B cell (primary cell): ENCODE results near the gene GLP2R. TPM values are rescaled to one million over a fixed set of nuclear protein-coding genes. Genes with fewer than 3 reads are reported as not detected.

ENCODE experiments used
- ATAC-seq: fragments of 200-7000 bp; cut with Tn5 transposase; one replicate; pipeline ENCODE4 v1.10.0; 2021; ENCODE audit warnings: low read depth, mild to moderate bottlenecking, moderate number of reproducible peaks, moderate library complexity
- CTCF ChIA-PET: fragments of 350-600 bp; sonication (Branson Sonifier 250); formaldehyde crosslinking; loops from one replicate; lab custom pipeline; 2021; ENCODE audit warnings: antibody characterized with exemption, inconsistent platforms; lab: Charles Lee
- POLR2A ChIA-PET: fragments of 350-600 bp; sonication (Branson Sonifier 250); formaldehyde crosslinking; loops from one replicate; lab custom pipeline; 2021; ENCODE audit warnings: antibody characterized with exemption; lab: Charles Lee
- DNase-seq: peaks from one replicate; pipeline ENCODE4 v3.0.0; 2013
- H2AFZ ChIP-seq: 2 replicates; pipeline ENCODE4 v1.6.1; 2012; ENCODE audit warnings: mild to moderate bottlenecking, low read depth, low read length; ENCODE audit not compliant: insufficient read depth, poor library complexity, severe bottlenecking
- H3K27ac ChIP-seq, 2 donors: 1 replicate in 1 of 2; 2 replicates in 1 of 2; pipeline ENCODE4 v1.5.1; 2012 to 2013; ENCODE audit warnings: low read length in 2 of 2, mild to moderate bottlenecking in 2 of 2, moderate library complexity in 1 of 2
- H3K27me3 ChIP-seq, 4 experiments: fragments of 200-600 bp in 1 of 4; sonication (generic) in 1 of 4; replicated peaks in 1 of 4; 1 replicate in 2 of 4; 2 replicates in 2 of 4; pipeline versions ENCODE4 v1.6.1 to v1.7.0; 2013 to 2016; ENCODE audit warnings: low read length in 3 of 4, mild to moderate bottlenecking in 2 of 4, mixed read lengths in 1 of 4, moderate library complexity in 1 of 4; ENCODE audit not compliant: insufficient read depth in 4 of 4, control insufficient read depth in 3 of 4; ENCODE audit errors: control extremely low read depth in 1 of 4
- H3K36me3 ChIP-seq, 2 experiments: replicated peaks in 1 of 2; 1 replicate in 1 of 2; 2 replicates in 1 of 2; pipeline versions ENCODE4 v1.6.1 to v1.7.1; 2013; ENCODE audit warnings: low read length in 1 of 2; ENCODE audit not compliant: insufficient read depth in 2 of 2, control insufficient read depth in 1 of 2; ENCODE audit errors: control extremely low read depth in 1 of 2, extremely low read depth in 1 of 2
- H3K4me1 ChIP-seq, 2 donors: fragments of 200-600 bp in 1 of 2; sonication (generic) in 1 of 2; 1 replicate in 1 of 2; 2 replicates in 1 of 2; pipeline versions ENCODE4 v1.5.1 to v1.6.1; 2013 to 2017; ENCODE audit warnings: low read length in 2 of 2; ENCODE audit not compliant: control insufficient read depth in 2 of 2, insufficient read depth in 2 of 2
- H3K4me2 ChIP-seq: replicated peaks from 2 replicates; pipeline ENCODE3; 2012; ENCODE audit warnings: mild to moderate bottlenecking, low read depth, low read length; ENCODE audit not compliant: poor library complexity, severe bottlenecking
- H3K4me3 ChIP-seq, 5 experiments: fragments of 200-600 bp in 1 of 5; sonication (generic) in 1 of 5; 1 replicate in 3 of 5; 2 replicates in 2 of 5; pipeline versions ENCODE4 v1.5.1 to v1.7.0; 2011 to 2016; ENCODE audit warnings: low read length in 4 of 5, mild to moderate bottlenecking in 4 of 5, low read depth in 2 of 5, control low read depth in 1 of 5, moderate library complexity in 1 of 5; ENCODE audit not compliant: insufficient read depth in 1 of 5; ENCODE audit errors: control extremely low read depth in 1 of 5, extremely low read depth in 1 of 5
- H3K79me2 ChIP-seq: fragments of 200-600 bp; sonication (generic); one replicate; pipeline ENCODE4 v1.6.0; 2016; ENCODE audit warnings: low read length; ENCODE audit not compliant: control insufficient read depth, insufficient read depth
- H3K9ac ChIP-seq: fragments of 200-600 bp; sonication (generic); 2 replicates; pipeline ENCODE4 v1.6.1; 2017; ENCODE audit warnings: mild to moderate bottlenecking, low read length, moderate library complexity
- H3K9me3 ChIP-seq, 3 donors: one replicate each; pipeline versions ENCODE4 v1.6.1 to v1.7.1; 2013; ENCODE audit warnings: low read length in 2 of 3; ENCODE audit not compliant: control insufficient read depth in 2 of 3, insufficient read depth in 1 of 3; ENCODE audit errors: control extremely low read depth in 1 of 3
- H4K20me1 ChIP-seq: 2 replicates; pipeline ENCODE4 v1.6.0; 2012; ENCODE audit warnings: mild to moderate bottlenecking, low read length; ENCODE audit not compliant: insufficient read depth, control insufficient read depth, poor library complexity, severe bottlenecking
- H3K27ac Mint-ChIP-seq: one replicate; pipeline ENCODE4 v1.8.0; 2021; ENCODE audit warnings: mixed read lengths
- H3K27me3 Mint-ChIP-seq: one replicate; pipeline ENCODE4 v1.8.0; 2021; ENCODE audit warnings: mixed read lengths
- H3K4me1 Mint-ChIP-seq: one replicate; pipeline ENCODE4 v1.8.0; 2021; ENCODE audit warnings: mixed read lengths
- H3K4me3 Mint-ChIP-seq: one replicate; pipeline ENCODE4 v1.8.0; 2021; ENCODE audit warnings: mixed read lengths
- H3K9me3 Mint-ChIP-seq: one replicate; pipeline ENCODE4 v1.8.0; 2022; ENCODE audit warnings: mixed read lengths; ENCODE audit not compliant: insufficient read depth
- EZH2 ChIP-seq: IDR thresholded peaks from 2 replicates; pipeline ENCODE4 v1.6.1; 2012; ENCODE audit warnings: borderline replicate concordance, low read depth, mild to moderate bottlenecking, moderate library complexity, low read length; ENCODE audit not compliant: insufficient read depth, poor library complexity, severe bottlenecking
- WGBS: methylation state at CpG from one replicate; pipeline ENCODE4 v1.1.5; 2013; ENCODE audit warnings: missing lambda C conversion rate; ENCODE audit not compliant: insufficient coverage; 5-methylcytosine and 5-hydroxymethylcytosine counted together
- intact Hi-C: fragments of 100-400 bp; cut with micrococcal nuclease; formaldehyde crosslinking; loops from one replicate; pipeline ENCODE4 v1.10.0; 2022
- polyA plus RNA-seq: library from polyadenylated mRNA; depleted of rRNA; stranded (reverse); fragments of >200 nt; gene quantifications from 2 replicates; pipeline ENCODE4 v1.2.3, GENCODE V29; 2012
- total RNA-seq, 2 donors: library from RNA; stranded (reverse); fragments of 120-200 nt in 1 of 2; gene quantifications; 1 replicate in 1 of 2; 2 replicates in 1 of 2; pipeline versions ENCODE4 v1.2.3 to v1.2.4, GENCODE V29; 2013 to 2022
- TF ChIP-seq, protein P1 (sequence below): fragments of 200-600 bp; IDR thresholded peaks from one replicate; pipeline ENCODE4 v1.8.0; 2022; ENCODE audit warnings: antibody characterized with exemption, mild to moderate bottlenecking

GLP2R gene
- total and polyA plus RNA-seq, 2 donors (not counting 1 experiment from before 2014, with no cell fraction given) = not detected

DNA sequence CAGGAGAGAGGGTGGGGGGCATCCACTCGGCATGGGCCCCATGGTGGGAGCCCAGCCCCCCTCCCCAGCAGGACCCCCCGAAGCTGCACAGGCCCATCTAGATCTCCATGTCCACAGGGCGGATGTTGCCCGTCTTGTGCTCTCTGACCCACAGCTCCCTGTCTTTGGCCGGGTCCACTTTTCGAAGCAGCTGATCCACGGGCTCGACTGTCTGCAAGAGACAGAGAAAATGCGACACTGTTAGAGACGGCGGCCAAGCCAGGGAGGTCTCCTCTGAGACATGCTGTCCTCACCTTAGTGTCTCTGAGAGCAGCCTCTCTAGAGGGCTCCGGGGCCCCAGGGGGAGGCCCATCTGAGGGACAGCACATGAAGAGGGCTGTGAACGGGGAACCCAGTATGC, 91.4 kb downstream of the GLP2R start:
- no peak overlapping the region for H3K4me3 ChIP-seq
- no peaks in the 10 kb centered on the region for H3K79me2 ChIP-seq
- no peaks in the 10 kb centered on the region for H3K27me3 Mint-ChIP-seq
- no peaks in the 10 kb centered on the region for H3K9me3 ChIP-seq
- H3K4me2 ChIP-seq = no peak overlapping the region
- no peaks in the 10 kb centered on the region for H4K20me1 ChIP-seq
- H3K27ac ChIP-seq = no peak overlapping the region
- no peak overlapping the region for H3K4me3 Mint-ChIP-seq
- no peaks in the 10 kb centered on the region for H3K27me3 ChIP-seq
- POLR2A ChIA-PET = no interaction called here
- no peak overlapping the region for H2AFZ ChIP-seq
- H3K4me1 Mint-ChIP-seq = no peaks in the 10 kb centered on the region
- no peak overlapping the region for H3K27ac Mint-ChIP-seq
- H3K9me3 Mint-ChIP-seq = no peaks in the 10 kb centered on the region
- peaks cover 0 to 2% of the 10 kb centered on the region in 2 experiments for H3K36me3 ChIP-seq
- WGBS = 97% methylated on average over 12 of the region's 13 CpGs
- TF ChIP-seq, protein P1, sequence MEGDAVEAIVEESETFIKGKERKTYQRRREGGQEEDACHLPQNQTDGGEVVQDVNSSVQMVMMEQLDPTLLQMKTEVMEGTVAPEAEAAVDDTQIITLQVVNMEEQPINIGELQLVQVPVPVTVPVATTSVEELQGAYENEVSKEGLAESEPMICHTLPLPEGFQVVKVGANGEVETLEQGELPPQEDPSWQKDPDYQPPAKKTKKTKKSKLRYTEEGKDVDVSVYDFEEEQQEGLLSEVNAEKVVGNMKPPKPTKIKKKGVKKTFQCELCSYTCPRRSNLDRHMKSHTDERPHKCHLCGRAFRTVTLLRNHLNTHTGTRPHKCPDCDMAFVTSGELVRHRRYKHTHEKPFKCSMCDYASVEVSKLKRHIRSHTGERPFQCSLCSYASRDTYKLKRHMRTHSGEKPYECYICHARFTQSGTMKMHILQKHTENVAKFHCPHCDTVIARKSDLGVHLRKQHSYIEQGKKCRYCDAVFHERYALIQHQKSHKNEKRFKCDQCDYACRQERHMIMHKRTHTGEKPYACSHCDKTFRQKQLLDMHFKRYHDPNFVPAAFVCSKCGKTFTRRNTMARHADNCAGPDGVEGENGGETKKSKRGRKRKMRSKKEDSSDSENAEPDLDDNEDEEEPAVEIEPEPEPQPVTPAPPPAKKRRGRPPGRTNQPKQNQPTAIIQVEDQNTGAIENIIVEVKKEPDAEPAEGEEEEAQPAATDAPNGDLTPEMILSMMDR = no peak
- no peak for TF ChIP-seq EZH2
- intact Hi-C loops = no loop called here
- CTCF ChIA-PET = interaction anchor here (1.3 to 1.6 kb wide), 2 partner anchors 10 to 700 kb away, joined by 3 to 5 read pairs; no protein-coding TSS in a partner anchor
- no peak overlapping the region for H3K9ac ChIP-seq
- DNase-seq = no peak
- no peak for ATAC-seq
- H3K4me1 ChIP-seq = no peaks in the 10 kb centered on the region

DNA sequence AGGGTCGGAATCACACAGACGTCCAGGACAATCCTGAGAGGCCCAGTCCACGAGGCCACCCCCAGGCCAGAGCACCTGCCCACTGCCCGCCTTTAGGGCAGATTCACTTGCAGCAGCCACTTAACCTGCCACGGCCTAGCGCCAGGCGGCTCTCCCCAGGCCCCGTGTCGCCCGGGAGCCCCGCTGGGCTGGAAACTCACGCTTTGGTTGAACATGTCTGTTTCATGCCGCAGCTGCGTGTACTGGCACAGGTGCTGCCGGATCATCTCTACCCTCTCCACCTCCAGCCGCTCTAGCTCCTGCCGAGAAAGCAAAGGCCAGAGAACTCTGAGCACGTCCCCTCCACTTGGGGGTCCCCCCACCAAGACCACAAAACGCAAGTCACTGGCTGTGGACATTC, 92.1 kb downstream of the GLP2R start:
- Histone ChIP-seq H2AFZ (no peak overlapping the region), H3K27me3 (no peaks in the 10 kb centered on the region), H3K27ac (no peak overlapping the region), H3K36me3 (peaks cover 0 to 2% of the 10 kb centered on the region in 2 experiments), H3K4me2 (no peak overlapping the region), H3K9ac (no peak overlapping the region), H3K4me1 (no peaks in the 10 kb centered on the region), H3K9me3 (no peaks in the 10 kb centered on the region), H3K4me3 (no peak overlapping the region), H4K20me1 (no peaks in the 10 kb centered on the region), H3K79me2 (no peaks in the 10 kb centered on the region)
- ATAC-seq (no peak), DNase-seq (no peak)
- Mint-ChIP-seq H3K4me3 (no peak overlapping the region), H3K27ac (no peak overlapping the region), H3K9me3 (no peaks in the 10 kb centered on the region), H3K4me1 (no peaks in the 10 kb centered on the region), H3K27me3 (no peaks in the 10 kb centered on the region)
- WGBS = 99% methylated on average over 16 of the region's 19 CpGs
- TF ChIP-seq, protein P1 = no peak
- no peak for TF ChIP-seq EZH2
- ChIA-PET POLR2A (no interaction called here), CTCF (interaction anchor here (0.7 to 1.6 kb wide), 2 partner anchors 10 to 699 kb away, joined by 3 to 5 read pairs; no protein-coding TSS in a partner anchor)
- intact Hi-C loops = no loop called here
